ENCODE data around the gene BOD1.

DNA sequence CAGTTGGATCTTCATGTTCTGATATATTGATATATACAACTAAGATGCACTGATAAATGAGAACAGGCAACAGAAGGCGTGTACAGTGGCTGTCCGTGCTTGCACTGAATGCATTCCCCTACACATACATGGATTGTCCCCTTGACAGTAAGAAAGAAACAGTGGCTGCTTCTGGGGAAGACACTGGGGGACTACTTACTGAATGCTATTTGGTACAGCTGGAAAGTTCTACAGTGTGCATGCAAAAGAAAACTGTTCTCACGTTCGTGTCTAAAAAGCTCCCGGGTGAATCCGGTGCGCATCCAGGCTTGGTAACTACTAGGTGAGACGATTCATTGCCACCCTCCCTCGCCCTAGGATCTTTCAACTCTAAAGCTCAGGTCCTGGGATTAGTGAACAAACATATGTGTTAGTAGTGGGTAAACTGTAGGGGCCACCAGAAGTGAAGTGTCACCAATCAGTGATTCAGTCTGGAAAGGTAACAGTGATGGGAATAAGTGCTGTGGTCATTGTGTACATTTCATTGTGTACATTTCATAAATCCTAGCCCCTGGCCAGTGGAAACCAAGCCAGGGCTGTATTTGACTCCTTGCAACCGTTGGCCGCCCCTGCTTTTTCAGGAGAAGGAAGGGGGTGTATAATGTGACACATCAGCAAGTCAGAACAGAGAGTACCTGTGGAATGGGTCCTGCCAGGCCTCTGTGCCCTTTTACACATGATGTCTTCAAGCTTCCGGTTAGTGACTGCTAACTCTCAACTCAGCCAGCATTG, 46.3 kb upstream of the BOD1 start:
- TF ChIP-seq, protein P1, sequence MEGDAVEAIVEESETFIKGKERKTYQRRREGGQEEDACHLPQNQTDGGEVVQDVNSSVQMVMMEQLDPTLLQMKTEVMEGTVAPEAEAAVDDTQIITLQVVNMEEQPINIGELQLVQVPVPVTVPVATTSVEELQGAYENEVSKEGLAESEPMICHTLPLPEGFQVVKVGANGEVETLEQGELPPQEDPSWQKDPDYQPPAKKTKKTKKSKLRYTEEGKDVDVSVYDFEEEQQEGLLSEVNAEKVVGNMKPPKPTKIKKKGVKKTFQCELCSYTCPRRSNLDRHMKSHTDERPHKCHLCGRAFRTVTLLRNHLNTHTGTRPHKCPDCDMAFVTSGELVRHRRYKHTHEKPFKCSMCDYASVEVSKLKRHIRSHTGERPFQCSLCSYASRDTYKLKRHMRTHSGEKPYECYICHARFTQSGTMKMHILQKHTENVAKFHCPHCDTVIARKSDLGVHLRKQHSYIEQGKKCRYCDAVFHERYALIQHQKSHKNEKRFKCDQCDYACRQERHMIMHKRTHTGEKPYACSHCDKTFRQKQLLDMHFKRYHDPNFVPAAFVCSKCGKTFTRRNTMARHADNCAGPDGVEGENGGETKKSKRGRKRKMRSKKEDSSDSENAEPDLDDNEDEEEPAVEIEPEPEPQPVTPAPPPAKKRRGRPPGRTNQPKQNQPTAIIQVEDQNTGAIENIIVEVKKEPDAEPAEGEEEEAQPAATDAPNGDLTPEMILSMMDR (IDR thresholded peaks at IDR 0.05), result no peak
- TF ChIP-seq POLR2A (IDR thresholded peaks at IDR 0.05) (no peak), POLR2AphosphoS5 (IDR thresholded peaks at IDR 0.05; ENCODE audit: insufficient read depth in 1 of 2, low read depth in 1 of 2) (no peak)

Data from vagina (tissue), 2 donors.